ENCODE data around the gene HECTD4.

HECTD4 gene

GRCh38 chr12:112140728-112141127 is 241.5 kb downstream of the HECTD4 start:
- no peak for DNase-seq (ENCODE audit: low read depth)
- H3K4me3 ChIP-seq (ENCODE audit: low read depth, low read length), result no peak overlapping the region
- no peak for TF ChIP-seq CTCF (conservative IDR thresholded peaks at IDR 0.05; ENCODE audit: low read depth, low read length)

GRCh38 chr12:112134731-112135130 is 247.5 kb downstream of the HECTD4 start:
- no peak overlapping the region for H3K4me3 ChIP-seq (ENCODE audit: low read depth, low read length)
- no peak for DNase-seq (ENCODE audit: low read depth)
- TF ChIP-seq CTCF (conservative IDR thresholded peaks at IDR 0.05; ENCODE audit: low read depth, low read length), result no peak

GRCh38 chr12:112133418-112133817 is 248.8 kb downstream of the HECTD4 start:
- no peak for TF ChIP-seq CTCF (conservative IDR thresholded peaks at IDR 0.05; ENCODE audit: low read depth, low read length)
- no peak for DNase-seq (ENCODE audit: low read depth)

GRCh38 chr12:112131686-112132085 is 250.5 kb downstream of the HECTD4 start:
- TF ChIP-seq CTCF (conservative IDR thresholded peaks at IDR 0.05; ENCODE audit: low read depth, low read length), result no peak
- DNase-seq (ENCODE audit: low read depth), result no peak
- H3K4me3 ChIP-seq (ENCODE audit: low read depth, low read length), result no peak overlapping the region

More at GRCh38 chr12:112133418-112133817, 248.8 kb downstream of the HECTD4 start:
- no peak overlapping the region for H3K4me3 ChIP-seq (ENCODE audit: low read depth, low read length)

- peak; percentile 61 for DNase-seq (ENCODE audit: low read depth)
- TF ChIP-seq CTCF (conservative IDR thresholded peaks at IDR 0.05; ENCODE audit: low read depth, low read length), result no peak
- peak overlapping the region; percentile 20 for H3K4me3 ChIP-seq (ENCODE audit: low read depth, low read length)
Measured at GRCh38 chr12:112130441-112130998, 251.7 kb downstream of the HECTD4 start.

- no peak for TF ChIP-seq CTCF (conservative IDR thresholded peaks at IDR 0.05; ENCODE audit: low read depth, low read length)
- no peak for DNase-seq (ENCODE audit: low read depth)
- H3K4me3 ChIP-seq (ENCODE audit: low read depth, low read length), result peak overlapping the region; percentile 98
Measured at GRCh38 chr12:112126911-112127310, 255.3 kb downstream of the HECTD4 start.

GRCh38 chr12:112126000-112126438 is 256.2 kb downstream of the HECTD4 start:
- no peak for TF ChIP-seq CTCF (conservative IDR thresholded peaks at IDR 0.05; ENCODE audit: low read depth, low read length)

More at GRCh38 chr12:112126000-112126438, 256.2 kb downstream of the HECTD4 start:
- no peak for DNase-seq (ENCODE audit: low read depth)
- peak overlapping the region; percentile 98 for H3K4me3 ChIP-seq (ENCODE audit: low read depth, low read length)
